Endometrial microvascular endothelial cells (primary cell): ENCODE results near the gene SLC6A6. TPM values are rescaled to one million over a fixed set of nuclear protein-coding genes. Genes with fewer than 3 reads are reported as not detected.

ENCODE experiments used
- in situ Hi-C: cut with HindIII; loops from 2 replicates; pipeline ENCODE4 v1.10.0; 2017; ENCODE audit warnings: low sequenced_read_pairs, low pct_unique_long_range_greater_than_20kb; ENCODE audit errors: inconsistent ontology term
- total RNA-seq: library from RNA; depleted of rRNA; stranded (reverse); fragments of >200 nt; gene quantifications from one replicate; pipeline ENCODE4 v1.2.3, GENCODE V29; 2015; ENCODE audit errors: inconsistent ontology term

The SLC6A6 gene
- total RNA-seq, 1 donor from 2014 or later: 21.1 TPM

- in situ Hi-C loops: no loop called here
Observed at GRCh38 chr3:14518893-14519292, 116.5 kb downstream of the SLC6A6 start.

DNA sequence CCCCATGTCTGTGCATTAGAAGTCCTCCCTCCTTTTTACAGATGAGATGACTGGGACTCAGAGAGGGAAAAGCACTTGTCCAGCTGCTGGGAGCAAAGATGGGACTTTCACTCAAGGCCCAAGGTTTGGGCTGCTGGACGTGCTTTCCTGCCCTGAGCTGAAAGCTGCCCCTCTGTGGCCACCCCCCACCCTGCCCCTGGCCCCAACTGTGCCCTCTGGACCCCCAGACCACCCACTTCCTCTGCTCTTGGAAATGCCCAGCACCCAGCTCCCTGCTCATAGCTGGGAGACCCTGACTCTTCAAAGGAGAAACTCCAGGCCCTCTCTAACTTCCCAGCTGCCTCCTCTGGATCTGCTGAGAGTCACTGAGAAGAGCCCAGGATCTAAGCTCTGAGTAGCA is 117.0 kb downstream of the SLC6A6 start:
- in situ Hi-C loops: no loop called here

GRCh38 chr3:14520149-14520548 is 117.7 kb downstream of the SLC6A6 start:
- in situ Hi-C loops: no loop called here

- in situ Hi-C loops: no loop called here
Observed at GRCh38 chr3:14520967-14521366, 118.6 kb downstream of the SLC6A6 start.

DNA sequence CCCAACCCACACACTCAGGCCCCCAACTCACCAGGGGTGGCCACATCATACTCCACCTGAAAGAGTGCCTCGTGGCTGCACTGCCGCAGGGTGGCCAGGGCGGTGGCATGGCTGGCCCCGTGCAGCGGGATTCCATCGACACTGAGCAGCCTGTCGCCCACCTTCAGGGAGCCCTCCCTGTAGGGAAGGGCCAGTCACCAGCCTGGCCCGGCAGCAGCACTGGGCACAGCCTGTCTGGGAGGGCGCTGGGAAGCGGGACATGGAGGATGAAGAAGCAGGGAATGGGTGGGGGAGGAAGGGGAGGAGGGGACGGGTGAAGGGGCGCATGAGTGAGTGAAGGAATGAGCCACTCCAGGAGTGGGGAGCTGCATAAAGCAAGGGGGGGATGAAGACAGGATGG is 119.2 kb downstream of the SLC6A6 start:
- in situ Hi-C loops: no loop called here

GRCh38 chr3:14522129-14522691 is 119.8 kb downstream of the SLC6A6 start:
- in situ Hi-C loops: no loop called here

GRCh38 chr3:14522768-14523167 is 120.4 kb downstream of the SLC6A6 start:
- in situ Hi-C loops: no loop called here

- in situ Hi-C loops: no loop called here
Observed at GRCh38 chr3:14523792-14524191, 121.4 kb downstream of the SLC6A6 start.

GRCh38 chr3:14524311-14524711 is 121.9 kb downstream of the SLC6A6 start:
- in situ Hi-C loops: no loop called here

- in situ Hi-C loops: no loop called here
Observed at GRCh38 chr3:14524920-14525660, 122.7 kb downstream of the SLC6A6 start.

DNA sequence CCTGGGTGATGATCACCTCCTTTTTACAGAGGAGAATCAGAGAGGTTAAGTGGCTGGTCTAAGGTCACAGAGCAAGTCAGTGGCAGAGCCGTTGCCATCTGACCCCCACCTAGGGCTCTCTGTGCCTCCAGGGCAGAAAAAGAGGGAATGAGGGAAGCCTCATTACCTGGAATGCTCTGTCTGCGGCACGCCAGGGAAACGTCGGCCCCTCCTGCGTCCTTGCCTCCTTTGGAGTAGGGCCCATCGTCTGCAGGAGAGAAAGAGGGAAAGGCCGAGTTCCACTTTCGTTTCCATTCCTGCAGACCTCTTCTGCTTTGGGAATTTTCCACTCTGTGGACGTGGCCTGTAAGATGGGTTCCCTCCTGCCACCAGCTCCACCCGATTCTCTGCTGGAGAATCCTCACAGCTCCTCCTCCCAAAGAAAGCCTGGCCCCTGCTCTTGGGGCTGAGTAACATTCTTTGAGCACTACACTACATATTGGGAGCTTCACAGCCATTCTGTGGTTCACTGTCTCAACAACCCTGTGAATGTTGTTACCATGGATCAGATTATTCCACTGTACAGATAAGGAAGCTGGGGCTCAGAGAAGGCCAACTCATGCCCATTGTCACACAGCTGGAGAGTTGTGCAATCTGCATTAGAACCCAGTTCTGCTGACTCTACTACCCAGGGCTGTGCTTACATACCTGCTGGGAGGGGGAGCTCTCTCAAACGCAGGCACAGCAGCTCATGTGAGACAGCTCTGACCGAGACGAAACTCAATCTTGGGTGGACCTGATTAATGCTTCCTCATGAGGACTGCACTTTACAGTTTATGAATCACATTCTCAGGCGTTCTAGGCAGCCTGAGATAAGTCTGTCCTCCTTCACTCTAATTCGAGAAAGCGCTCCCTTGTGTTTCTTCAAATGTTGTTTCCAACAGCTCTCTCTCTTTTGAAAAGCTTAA is 123.6 kb downstream of the SLC6A6 start:
- in situ Hi-C loops: no loop called here

GRCh38 chr3:14528081-14528480 is 125.7 kb downstream of the SLC6A6 start:
- in situ Hi-C loops: no loop called here

- in situ Hi-C loops: no loop called here
Observed at GRCh38 chr3:14531856-14532395, 129.5 kb downstream of the SLC6A6 start.

- in situ Hi-C loops: no loop called here
Observed at GRCh38 chr3:14532691-14533456, 130.5 kb downstream of the SLC6A6 start.

GRCh38 chr3:14533457-14533958 is 131.1 kb downstream of the SLC6A6 start:
- in situ Hi-C loops: no loop called here

DNA sequence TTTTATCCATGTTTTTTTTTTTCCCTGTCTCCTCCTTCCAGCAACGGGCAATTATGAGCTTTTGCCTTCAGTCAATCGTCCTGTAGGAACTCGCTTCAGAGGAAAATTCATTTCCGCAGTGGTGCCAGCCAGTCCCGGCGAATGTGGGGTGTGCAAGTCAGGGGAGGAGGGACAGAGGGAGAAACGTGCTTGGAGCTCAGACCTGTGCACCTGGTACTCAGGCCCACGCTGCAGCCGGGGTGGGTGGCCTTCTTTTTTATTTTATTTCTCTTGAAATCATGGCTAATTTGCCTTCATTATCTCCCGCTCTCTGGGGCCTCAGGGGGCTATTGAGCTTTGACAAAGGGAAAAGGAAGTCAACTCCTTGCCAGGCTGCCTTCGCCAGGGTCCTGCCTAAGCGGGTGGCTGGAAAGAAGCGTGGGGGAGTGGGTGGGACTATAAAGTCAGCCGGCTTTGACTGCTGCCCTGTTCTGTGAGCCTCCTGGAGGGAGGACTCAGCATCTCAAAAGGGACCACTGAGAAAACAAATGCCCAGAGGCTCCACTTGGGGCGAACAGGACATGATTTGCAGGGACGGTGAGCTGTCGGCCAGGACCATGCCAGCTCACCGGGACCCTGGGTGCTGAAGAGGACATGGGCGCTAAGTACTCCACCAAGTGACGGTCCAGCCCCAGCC is 132.2 kb downstream of the SLC6A6 start:
- in situ Hi-C loops: no loop called here

GRCh38 chr3:14535616-14536015 is 133.2 kb downstream of the SLC6A6 start:
- in situ Hi-C loops: no loop called here
